ENCODE measurements around the gene COG5. TPM values are rescaled to one million over a fixed set of nuclear protein-coding genes. Genes with fewer than 3 reads are reported as not detected.

COG5 gene
- total RNA-seq, 4 donors from 2014 or later, result 20.8 to 49.7 (median 25.7) TPM

DNA sequence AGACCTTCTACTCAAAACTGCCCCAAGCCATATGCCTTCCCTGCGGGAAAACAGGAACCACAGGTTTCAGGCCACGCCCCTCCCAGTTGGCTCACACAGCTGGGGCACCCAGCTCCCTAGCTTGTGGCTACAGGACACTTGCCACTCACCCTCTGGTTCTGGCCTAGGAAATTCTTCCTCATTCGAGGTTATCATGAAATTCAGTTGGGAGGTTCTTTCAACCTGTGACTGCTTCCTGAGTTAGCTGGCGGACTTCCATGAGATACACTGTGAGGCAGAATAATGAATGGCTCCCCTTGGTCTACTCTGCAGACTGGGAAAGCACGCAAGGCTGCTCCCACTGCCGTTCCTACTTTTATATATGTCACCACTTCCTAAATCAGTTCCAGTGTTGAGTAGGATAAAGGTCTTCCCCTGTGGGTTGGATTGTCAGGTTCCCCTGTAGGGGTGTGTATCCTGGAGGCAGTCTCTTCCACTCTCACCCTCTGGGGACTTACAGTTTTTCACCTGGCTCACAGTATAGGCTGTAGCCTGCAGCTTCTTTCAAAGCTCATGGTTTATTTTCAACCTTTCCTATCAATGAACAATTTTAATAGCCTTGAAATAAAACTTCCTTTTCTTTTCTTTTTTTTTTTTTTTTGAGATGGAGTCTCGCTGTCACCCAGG is 56.9 kb downstream of the COG5 start:
- in situ Hi-C loops (cut with MboI; ENCODE audit: low sequenced_read_pairs in 4 of 4), result no loop called here
- no peak overlapping the region for H3K27ac ChIP-seq

DNA sequence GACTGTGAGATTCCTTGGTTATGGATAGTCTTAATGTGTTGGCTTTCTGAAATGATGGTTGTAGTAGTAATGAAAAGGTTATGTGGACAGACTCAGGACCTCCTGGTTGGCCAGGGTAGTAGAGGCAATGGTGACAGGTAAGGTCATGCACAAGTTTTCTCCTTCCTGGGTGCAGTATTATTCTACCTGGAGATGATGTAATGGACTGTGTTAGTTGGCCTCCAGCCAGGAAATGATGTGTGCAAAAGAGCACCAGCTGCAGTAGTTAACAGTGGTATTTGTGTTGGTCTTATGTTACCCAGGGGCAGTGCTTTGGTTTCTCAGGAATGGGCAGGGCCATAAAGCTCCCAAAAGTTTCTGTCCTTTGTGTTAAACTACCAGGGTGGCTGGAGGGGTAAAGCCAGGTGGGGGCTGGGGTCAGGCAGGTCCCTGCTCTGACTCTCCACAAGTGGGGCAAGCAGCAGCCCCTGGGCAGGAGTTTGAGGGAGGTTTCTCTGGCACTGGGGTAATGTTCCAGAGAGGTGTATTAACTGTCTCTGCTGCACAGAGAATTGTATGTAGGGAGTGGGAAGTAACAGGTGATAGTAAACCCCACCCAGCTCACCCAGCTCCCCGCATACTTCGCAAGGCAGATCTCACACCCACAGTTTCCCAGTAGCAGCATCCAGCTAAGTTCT is 57.6 kb downstream of the COG5 start:
- no peaks in the 10 kb centered on the region for H3K9me3 ChIP-seq
- DNase-seq (no peak), ATAC-seq (no peak)
- in situ Hi-C loops (cut with MboI; ENCODE audit: low sequenced_read_pairs in 4 of 4), result no loop called here
- H3K27me3 ChIP-seq, result no peaks in the 10 kb centered on the region
- no peak overlapping the region for H3K27ac ChIP-seq
- intact Hi-C loops (cut with DNase I; ENCODE audit: low total_unique reads), result no loop called here
- no peak for TF ChIP-seq POLR2A (IDR thresholded peaks at IDR 0.05)
- TF ChIP-seq, protein P1, sequence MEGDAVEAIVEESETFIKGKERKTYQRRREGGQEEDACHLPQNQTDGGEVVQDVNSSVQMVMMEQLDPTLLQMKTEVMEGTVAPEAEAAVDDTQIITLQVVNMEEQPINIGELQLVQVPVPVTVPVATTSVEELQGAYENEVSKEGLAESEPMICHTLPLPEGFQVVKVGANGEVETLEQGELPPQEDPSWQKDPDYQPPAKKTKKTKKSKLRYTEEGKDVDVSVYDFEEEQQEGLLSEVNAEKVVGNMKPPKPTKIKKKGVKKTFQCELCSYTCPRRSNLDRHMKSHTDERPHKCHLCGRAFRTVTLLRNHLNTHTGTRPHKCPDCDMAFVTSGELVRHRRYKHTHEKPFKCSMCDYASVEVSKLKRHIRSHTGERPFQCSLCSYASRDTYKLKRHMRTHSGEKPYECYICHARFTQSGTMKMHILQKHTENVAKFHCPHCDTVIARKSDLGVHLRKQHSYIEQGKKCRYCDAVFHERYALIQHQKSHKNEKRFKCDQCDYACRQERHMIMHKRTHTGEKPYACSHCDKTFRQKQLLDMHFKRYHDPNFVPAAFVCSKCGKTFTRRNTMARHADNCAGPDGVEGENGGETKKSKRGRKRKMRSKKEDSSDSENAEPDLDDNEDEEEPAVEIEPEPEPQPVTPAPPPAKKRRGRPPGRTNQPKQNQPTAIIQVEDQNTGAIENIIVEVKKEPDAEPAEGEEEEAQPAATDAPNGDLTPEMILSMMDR (IDR thresholded peaks at IDR 0.05 in 4 of 5, conservative IDR thresholded peaks at IDR 0.05 in 1 of 5), result no peak
- H3K4me1 ChIP-seq, result peaks cover 8 to 11% of the 10 kb centered on the region in 2 donors
- no peak overlapping the region for H3K4me3 ChIP-seq
- H3K36me3 ChIP-seq, result no peaks in the 10 kb centered on the region

More for the DNA sequence above, 56.9 kb downstream of the COG5 start:
- Histone ChIP-seq H3K4me1 (peaks cover 8 to 11% of the 10 kb centered on the region in 2 donors), H3K36me3 (no peaks in the 10 kb centered on the region), H3K4me3 (no peak overlapping the region), H3K9me3 (no peaks in the 10 kb centered on the region), H3K27me3 (no peaks in the 10 kb centered on the region)
- intact Hi-C loops (cut with DNase I; ENCODE audit: low total_unique reads), result no loop called here
- DNase-seq (no peak), ATAC-seq (no peak)
- TF ChIP-seq, protein P1 (IDR thresholded peaks at IDR 0.05 in 4 of 5, conservative IDR thresholded peaks at IDR 0.05 in 1 of 5), result no peak

DNA sequence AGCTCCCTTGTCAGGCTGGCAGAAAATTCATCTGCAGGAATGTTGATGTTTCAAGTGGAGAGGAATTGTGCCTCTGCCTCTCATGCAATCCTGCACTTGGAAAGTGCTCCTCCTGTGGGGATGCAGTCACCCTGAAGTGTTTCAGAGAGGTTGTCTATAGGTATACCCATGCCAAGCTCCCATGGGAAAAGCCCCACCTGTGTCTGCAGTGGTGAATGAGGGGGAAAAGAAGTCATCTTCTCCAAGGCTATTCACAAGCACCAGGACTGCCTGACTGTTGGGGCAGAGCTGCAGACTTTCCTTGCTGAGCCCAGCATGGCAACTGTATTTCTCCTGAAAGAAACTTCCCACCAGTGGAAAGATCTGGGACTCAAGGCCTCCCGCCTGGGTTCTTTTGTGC is 58.4 kb downstream of the COG5 start:
- in situ Hi-C loops (cut with MboI; ENCODE audit: low sequenced_read_pairs in 4 of 4) (no loop called here), intact Hi-C loops (cut with DNase I; ENCODE audit: low total_unique reads) (no loop called here)
- ATAC-seq (no peak), DNase-seq (no peak)
- Histone ChIP-seq H3K4me3 (no peak overlapping the region), H3K27me3 (no peaks in the 10 kb centered on the region), H3K27ac (no peak overlapping the region), H3K9me3 (no peaks in the 10 kb centered on the region), H3K4me1 (peaks cover 8 to 11% of the 10 kb centered on the region in 2 donors), H3K36me3 (no peaks in the 10 kb centered on the region)
- TF ChIP-seq POLR2A (IDR thresholded peaks at IDR 0.05), result no peak
- TF ChIP-seq, protein P1 (IDR thresholded peaks at IDR 0.05 in 4 of 5, conservative IDR thresholded peaks at IDR 0.05 in 1 of 5), result no peak

DNA sequence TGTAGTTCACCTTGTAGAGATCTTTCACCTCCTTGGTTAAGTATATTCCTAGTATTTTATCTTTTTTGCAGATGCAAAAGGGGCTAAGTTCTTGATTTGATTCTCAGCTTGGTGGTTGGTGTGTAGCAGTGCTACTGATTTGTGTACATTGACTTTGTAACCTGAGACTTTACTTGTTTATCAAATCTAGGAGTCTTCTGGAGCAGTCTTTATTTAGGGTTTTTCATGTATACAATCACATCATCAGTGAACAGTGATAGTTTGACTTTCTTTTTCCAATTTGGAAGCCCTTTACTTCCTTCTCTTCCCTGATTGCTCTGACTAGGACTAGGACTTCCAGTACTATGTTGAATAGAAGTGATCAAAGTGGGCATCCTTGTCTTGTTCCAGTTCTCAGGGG is 60.0 kb downstream of the COG5 start:
- DNase-seq, result no peak
- Histone ChIP-seq H3K4me3 (no peak overlapping the region), H3K27ac (no peak overlapping the region), H3K36me3 (no peaks in the 10 kb centered on the region), H3K4me1 (peaks cover 8 to 12% of the 10 kb centered on the region in 2 donors), H3K27me3 (no peaks in the 10 kb centered on the region), H3K9me3 (no peaks in the 10 kb centered on the region)
- in situ Hi-C loops (cut with MboI; ENCODE audit: low sequenced_read_pairs in 4 of 4) (no loop called here), intact Hi-C loops (cut with DNase I; ENCODE audit: low total_unique reads) (no loop called here)
- TF ChIP-seq POLR2A (IDR thresholded peaks at IDR 0.05), result no peak
- TF ChIP-seq, protein P1 (IDR thresholded peaks at IDR 0.05 in 4 of 5, conservative IDR thresholded peaks at IDR 0.05 in 1 of 5), result no peak
- no peak for ATAC-seq
